A549 treated with dexamethasone at 1 μM for 4 hours (cell line): Measurements from ENCODE around the gene LRCH2. TPM values are rescaled to one million over a fixed set of nuclear protein-coding genes. Genes with fewer than 3 reads are reported as not detected.

Experiments
- total RNA-seq: library from RNA; stranded (reverse); fragments of 200-300 nt; extraction: Qiagen RNA extraction; gene quantifications from 5 replicates; pipeline ENCODE4 v1.2.3, GENCODE V29; 2022

The LRCH2 gene, protein sequence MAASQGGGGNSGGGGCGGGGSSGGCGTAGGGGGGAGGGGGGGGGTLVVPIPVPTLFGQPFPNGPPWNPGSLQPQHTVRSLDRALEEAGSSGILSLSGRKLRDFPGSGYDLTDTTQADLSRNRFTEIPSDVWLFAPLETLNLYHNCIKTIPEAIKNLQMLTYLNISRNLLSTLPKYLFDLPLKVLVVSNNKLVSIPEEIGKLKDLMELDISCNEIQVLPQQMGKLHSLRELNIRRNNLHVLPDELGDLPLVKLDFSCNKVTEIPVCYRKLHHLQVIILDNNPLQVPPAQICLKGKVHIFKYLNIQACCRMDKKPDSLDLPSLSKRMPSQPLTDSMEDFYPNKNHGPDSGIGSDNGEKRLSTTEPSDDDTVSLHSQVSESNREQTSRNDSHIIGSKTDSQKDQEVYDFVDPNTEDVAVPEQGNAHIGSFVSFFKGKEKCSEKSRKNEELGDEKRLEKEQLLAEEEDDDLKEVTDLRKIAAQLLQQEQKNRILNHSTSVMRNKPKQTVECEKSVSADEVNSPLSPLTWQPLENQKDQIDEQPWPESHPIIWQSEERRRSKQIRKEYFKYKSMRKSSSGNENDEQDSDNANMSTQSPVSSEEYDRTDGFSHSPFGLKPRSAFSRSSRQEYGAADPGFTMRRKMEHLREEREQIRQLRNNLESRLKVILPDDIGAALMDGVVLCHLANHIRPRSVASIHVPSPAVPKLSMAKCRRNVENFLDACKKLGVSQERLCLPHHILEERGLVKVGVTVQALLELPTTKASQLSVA
- 0.02 to 0.05 TPM (median 0.02 TPM) in 4 of 5 replicates, not detected in the other for total RNA-seq

DNA sequence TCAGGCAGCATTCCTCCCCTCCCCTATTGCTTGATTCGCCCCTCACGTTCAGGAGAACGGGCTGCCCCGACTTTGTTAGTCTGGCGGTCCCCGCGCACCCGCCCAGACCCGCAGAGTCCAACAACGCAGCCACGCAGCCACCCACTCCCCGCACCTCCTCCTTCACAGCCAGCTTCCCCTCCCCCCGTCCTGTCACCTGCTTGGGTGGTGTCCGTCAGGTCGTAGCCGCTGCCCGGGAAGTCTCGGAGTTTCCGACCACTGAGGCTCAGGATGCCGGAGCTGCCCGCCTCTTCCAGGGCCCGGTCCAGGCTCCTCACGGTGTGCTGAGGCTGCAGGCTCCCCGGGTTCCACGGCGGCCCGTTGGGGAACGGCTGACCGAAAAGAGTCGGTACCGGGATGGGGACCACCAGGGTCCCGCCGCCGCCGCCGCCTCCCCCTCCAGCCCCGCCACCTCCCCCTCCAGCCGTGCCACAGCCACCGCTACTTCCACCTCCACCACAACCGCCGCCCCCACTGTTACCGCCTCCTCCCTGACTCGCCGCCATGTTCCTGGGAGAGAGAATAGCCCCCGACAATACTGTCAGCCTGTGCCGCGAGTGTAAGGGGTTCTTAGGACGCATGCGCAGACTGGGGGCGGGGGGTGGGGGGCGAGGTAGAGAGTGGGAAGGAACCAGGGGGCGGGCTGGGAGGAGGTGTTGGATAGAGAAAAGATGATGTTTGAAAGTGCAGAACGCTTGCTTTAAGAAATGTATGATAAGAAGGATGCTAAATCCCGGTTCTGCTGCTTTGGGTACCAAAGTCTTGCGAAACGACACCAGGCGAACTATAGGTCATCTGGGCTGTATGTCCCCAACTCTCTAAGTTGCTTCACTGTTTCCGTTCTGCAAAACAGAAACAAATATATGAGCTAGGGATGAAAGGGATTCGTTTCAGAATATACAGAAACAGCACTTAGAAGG lies at the start of gene LRCH2:
TSS of gene LRCH2 (minus strand) at position 600 of the 959 bp plus-strand sequence. CDS start at position 545, 55 bp downstream.

GRCh38 chrX:115189110-115189509 lies 44.8 kb downstream of the LRCH2 start, which contains the start of gene RBMXL3:
Gene RBMXL3, plus strand, starts transcription at chrX:115189410. Its CDS starts 32 bp downstream, at chrX:115189442.

Other genes starting within 250 kb of the LRCH2 start
- 0.07 to 0.60 TPM in 2 of 5 replicates, not detected in the others for gene IL13RA2, start 216.5 kb downstream of the LRCH2 start, total RNA-seq
- gene RBMXL3, start 44.7 kb downstream of the LRCH2 start, total RNA-seq, result not detected in 5 replicates
- gene LUZP4, start 55.6 kb upstream of the LRCH2 start, total RNA-seq, result not detected in 5 replicates